CD4-positive, alpha-beta T cell treated with Interleukin-2 at 100 ng/mL for 4 hours (primary cell): Measurements from ENCODE around the gene PPARGC1A.

ENCODE experiments used
- DNase-seq: peaks from one replicate; pipeline ENCODE4 v3.0.0-alpha.2; 2020; ENCODE audit warnings: low spot score

Gene PPARGC1A, protein sequence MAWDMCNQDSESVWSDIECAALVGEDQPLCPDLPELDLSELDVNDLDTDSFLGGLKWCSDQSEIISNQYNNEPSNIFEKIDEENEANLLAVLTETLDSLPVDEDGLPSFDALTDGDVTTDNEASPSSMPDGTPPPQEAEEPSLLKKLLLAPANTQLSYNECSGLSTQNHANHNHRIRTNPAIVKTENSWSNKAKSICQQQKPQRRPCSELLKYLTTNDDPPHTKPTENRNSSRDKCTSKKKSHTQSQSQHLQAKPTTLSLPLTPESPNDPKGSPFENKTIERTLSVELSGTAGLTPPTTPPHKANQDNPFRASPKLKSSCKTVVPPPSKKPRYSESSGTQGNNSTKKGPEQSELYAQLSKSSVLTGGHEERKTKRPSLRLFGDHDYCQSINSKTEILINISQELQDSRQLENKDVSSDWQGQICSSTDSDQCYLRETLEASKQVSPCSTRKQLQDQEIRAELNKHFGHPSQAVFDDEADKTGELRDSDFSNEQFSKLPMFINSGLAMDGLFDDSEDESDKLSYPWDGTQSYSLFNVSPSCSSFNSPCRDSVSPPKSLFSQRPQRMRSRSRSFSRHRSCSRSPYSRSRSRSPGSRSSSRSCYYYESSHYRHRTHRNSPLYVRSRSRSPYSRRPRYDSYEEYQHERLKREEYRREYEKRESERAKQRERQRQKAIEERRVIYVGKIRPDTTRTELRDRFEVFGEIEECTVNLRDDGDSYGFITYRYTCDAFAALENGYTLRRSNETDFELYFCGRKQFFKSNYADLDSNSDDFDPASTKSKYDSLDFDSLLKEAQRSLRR

DNA sequence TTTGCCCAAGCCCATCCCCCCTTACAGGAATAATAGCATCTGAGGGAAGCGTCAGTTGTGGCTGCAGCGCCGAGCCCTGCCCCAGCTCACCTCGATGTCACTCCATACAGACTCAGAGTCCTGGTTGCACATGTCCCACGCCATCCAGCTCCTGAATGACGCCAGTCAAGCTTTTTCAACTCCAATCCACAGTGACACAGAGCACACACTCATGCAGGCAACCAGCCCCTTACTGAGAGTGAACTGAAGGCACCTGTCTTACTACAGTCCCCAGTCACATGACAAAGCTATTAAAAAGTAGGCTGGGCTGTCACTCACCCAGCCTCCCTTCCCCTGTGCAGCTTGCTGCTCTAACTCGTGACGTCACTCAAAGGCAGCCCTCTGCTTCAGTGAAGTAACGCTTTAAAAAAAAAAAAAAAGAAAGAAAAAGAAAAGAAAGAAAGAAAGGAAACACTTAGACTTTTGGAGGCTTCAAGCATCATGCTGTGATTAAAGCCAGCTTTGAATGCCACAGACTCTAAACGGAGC lies at the start of gene PPARGC1A:
Gene PPARGC1A, minus strand, starts transcription at position 234 of the 528 bp plus-strand sequence. Its CDS starts 90 bp downstream, at position 144.
- DNase-seq: no peak

DNA sequence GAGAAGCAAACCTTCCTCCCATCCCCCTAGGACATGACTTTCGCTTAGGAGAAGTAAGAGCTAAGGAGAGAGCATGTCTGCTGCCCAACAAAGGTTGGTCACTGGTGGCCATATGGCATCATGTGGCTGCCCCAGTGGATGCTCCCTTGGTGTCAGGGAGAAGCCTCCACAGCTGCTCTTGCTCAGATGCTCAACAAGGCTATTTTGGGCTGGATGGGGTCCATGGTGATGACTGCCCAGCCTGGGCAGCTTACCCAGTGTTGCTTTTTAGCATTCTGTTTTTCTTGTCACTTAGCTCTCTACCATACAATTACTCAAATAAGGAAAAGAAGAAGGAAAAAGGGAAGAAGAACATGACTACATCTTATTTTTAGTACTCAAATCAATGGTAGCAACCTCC lies 48.9 kb upstream of the PPARGC1A start:
- DNase-seq: no peak

DNA sequence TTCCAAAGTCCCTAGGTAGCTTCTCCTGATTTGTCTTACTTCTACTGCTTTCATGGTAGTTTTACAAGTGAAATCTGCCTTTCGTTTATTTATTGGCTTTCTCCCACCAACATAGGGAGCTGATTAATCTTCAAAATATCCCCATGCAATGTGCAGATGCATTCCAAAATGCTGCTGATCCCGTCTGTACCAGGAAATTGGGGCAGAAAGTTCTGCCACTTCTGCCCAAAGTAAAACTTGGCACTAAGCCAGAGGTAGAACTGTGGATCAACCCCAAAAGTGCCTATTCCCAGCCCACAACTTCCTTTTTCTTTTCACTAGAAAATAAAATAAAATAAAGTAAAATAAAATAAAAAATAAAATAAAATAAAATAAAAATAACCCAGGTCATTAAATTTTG lies 47.3 kb upstream of the PPARGC1A start:
- DNase-seq: no peak

DNA sequence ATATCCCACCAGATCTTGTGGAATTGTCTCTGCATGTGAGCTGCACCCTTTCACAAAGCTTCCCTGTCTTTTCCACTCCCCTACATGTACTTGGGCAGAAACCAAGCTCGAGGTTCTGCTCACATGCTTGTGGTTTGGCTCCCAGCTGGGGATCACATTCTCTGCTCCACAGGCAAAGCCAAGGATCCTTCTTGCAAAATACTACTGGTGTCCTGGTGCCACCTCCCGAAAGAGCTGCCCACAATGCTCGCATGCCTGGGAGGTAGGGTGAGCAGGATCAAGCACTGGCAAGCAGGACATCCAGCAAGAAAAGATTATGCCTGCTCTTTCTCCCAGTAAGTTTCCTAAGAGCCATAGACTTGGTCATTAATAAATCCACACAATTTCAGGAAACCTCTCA lies 45.1 kb upstream of the PPARGC1A start:
- no peak for DNase-seq

DNA sequence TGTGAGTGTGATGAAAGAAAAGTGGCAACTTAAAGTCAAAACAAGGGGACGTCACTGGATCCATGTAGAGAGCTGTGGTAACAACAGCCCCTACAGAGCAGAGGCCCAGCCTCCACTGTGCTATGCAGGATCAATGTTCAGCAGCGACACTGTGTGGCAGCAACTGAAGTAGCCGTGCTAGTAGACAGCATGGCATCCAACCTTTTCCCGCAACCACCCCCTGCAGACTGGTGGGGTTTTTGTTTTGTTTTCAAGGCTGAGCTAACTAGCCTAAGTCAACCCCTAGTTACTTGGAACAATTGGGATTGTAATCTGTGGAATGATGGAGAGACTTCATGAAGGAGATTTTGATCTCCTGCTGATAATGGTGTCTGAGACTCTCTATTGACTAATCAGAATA lies 44.4 kb upstream of the PPARGC1A start:
- DNase-seq: no peak

DNA sequence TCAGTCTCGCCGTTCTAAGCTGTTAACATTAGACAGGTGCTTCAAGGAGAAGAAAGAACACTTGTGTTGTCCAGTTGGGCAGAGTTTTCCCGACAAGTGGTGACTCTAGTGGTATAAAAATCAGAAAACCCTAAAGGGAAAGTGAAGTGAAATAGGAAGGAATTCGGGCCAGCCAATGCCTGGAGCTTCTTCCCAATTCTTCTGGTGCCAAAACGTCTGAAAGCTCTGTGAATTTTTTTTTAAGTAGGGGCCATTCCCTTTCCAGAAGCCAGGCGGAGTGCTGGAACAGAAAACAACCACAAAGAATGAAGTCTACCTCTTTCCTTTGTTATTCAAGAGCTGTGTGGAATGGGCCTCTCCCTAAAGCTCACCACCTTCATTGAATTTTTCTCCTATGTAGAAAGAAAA lies 43.1 kb upstream of the PPARGC1A start:
- no peak for DNase-seq

DNA sequence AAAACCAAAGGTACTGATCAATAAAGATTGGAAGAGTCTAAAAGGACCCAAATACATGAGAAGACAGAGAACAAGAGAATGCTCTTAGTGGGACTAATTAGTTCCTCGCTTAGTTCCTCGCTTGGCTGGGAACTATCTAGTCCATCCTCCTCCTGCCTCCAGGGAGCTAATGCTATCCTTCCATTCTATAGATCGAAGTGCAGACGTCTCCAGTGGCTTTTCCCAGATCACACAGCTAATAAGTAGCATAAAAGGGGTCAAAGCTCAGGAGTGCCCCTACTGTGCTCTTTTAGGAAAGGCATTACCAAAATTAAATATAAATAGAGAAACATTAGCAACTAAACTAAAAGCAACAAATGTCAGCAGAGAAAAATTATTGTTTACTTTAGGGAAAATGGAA lies 42.3 kb upstream of the PPARGC1A start:
- DNase-seq: no peak

DNA sequence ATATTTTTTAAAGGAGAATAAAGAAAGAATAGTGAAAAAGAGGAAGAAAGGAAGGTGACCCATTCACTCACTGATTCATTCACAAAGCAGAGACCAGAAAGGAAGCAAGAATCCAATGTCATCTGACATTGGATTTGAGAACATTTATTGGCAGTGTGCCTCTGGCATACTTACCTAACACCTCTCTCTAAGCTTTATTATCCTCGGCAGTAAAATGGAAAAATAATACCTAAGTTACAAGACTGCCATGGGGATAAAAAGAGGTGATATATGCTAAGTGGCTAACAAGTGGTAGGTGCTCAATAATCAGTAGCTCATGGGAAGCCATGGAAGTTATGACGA lies 41.6 kb upstream of the PPARGC1A start:
- DNase-seq: no peak

DNA sequence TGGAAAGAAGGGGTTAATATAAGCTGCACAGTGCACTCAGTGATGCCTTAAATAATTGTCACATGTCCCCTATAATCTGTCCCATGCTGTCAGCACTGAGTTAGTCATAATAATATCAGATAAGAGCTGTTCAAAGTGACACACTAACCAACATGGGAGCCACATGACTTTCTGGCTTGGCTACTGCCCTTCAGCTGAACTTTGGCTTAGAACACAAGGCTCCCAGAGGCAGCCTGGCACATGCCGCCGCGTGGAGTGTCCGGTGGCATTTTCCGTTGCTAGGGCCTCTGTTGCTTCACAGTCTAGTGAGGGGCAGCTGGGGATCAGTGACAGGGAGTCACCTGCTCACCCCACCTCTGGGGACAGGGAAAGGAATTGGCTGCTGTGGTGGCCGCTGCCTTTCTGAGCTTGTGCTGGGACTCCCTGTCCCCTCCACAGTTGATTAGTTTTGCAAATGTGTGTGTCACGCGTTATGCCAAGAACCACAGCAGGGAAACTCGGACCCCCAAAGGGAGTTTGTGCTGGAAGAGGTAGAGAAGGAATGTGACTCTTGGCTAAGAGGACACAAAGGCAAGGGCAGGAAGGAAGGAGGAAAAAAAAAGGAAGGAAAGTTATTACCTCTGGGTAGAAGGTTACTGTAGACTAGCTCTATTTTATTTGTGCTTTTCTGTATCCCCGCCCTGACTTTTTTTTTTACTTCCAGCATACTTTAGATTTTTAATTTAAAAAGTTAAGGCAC lies 41.1 kb upstream of the PPARGC1A start:
- DNase-seq: no peak

DNA sequence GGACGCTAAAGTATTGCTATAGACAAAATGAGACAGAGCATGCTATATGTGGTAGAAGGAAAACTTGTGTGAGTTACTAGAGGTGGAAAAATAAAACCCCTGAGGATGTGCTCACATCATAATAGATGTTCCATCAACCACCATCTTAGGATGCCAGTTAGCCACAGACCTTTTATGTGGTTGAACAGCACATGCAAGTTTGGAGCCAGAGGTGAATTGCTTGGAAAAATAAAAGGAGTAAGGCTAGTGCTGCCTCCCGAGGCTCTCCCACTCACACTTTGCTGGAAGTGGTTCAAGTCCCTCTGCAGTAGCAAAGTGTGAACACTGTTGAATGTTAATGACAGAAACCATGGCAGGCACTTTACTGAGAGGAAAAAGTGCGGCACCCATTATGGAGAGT lies 39.4 kb upstream of the PPARGC1A start:
- DNase-seq: no peak

DNA sequence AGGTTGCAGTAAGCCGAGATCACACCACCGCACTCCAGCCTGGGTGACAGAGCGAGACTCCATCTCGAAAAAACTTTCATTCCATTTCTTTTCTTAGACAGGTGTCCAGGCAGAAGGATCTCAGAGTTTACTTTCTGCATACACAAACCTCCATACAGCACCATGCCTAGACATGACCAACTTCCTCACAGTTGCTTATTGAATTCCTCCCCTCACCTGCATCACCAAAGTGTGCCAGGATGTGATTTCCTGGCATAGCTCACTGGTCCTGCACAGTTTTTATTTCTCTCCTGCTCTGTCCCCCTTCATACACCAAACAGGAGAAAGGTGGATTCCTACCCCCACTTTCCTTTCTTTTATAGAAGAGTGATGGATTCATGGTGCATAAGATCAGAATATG lies 34.7 kb upstream of the PPARGC1A start:
- no peak for DNase-seq

DNA sequence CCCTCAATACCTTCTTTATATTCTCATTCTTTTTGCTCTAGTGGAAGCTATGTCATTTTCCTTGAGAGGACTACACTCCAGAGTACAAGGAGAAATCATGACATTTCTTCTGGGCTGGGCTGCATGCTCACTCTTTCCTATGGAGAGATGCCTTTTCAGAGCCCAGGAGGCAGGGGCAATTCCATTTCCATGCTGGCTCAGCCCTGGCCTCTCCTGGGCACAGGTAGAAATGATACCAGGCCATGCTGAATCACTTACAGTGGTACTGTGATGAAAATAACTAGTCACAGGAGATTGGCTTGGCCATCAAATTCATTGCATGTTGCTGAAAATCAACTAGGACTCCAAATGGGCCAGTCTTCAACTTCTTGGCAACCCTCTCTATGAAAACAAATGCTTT lies 34.0 kb upstream of the PPARGC1A start:
- no peak for DNase-seq

DNA sequence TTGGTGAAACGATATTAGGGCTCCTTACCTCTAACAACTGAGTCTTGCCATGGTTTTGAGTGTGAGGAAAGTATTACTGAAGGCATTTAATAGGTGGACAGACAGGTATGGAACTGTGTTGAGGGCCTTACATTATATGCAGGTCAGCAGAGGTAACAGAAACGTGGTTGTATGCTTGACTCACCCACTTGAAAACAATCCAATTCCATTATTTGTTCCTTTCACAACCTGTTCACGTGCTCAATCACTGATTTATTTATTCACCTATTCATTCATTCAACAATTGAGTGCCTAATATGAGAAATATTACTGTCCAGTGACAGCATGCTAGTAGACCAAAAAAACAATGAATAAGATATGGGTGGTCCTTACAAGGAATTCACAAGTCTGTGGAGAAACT lies 33.3 kb upstream of the PPARGC1A start:
- DNase-seq: no peak

DNA sequence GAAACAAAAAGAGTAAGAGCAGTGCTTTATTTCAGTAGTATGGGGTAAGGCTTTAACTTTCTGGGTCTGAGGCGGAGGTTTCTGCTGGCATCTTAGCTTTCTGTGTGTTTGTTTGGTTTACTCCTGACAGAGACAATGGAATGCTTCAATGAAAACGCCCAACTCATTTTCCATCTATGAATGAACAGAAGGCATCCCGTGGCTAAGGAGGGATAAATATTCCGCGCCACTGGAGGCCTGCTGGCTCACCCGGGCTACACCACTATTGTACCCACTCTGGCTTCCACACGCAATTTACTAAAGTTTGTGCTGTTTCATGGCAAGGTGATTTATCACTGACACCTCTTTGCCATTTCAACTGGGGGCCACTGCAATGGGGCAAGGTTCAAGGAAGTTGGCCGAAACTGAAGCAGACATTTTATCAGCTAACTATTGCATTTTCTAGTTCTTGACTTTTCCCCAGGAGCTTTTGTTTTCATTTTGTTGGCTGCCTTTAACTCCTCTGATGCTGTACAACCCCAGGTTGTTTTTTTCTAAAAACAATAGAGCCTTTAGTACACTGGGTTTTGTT lies 32.8 kb upstream of the PPARGC1A start:
- no peak for DNase-seq

DNA sequence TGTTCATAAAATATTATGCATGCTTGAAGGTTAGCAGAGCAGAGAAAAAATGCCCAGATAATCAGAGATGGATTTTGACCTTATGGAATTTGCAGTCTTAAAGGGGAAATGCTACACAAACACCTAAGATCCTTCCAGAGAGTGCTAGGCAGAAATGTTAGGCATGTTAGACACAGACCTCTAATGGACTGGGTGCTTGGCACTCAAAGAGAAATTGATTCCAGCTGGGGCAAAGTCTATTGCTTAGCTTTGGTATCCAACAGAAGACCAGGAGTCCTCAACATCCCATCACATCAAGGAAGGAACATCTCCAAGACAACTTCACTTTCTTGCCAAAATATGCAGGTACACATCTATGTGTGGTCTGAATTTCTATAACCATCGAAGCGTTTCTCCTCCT lies 32.2 kb upstream of the PPARGC1A start:
- DNase-seq: no peak

DNA sequence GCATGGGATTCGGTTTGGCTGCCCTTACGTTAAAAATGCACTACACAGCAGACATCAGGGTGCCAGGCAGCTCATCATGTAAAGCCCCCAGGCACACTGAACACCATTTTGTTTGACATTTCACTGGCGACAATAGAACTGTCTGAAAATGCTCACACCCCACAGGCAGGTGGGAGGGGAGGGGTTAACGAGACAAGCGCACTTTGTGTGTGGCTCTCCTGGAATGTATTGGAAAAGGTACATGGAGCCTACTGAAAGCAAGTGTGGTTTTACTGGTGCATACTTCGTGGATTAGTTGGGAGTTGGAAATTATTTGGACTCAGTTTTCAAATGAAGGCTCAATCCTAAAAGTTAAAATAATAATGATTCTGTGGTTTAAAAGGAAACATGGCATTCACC lies 31.6 kb upstream of the PPARGC1A start:
- DNase-seq: no peak

DNA sequence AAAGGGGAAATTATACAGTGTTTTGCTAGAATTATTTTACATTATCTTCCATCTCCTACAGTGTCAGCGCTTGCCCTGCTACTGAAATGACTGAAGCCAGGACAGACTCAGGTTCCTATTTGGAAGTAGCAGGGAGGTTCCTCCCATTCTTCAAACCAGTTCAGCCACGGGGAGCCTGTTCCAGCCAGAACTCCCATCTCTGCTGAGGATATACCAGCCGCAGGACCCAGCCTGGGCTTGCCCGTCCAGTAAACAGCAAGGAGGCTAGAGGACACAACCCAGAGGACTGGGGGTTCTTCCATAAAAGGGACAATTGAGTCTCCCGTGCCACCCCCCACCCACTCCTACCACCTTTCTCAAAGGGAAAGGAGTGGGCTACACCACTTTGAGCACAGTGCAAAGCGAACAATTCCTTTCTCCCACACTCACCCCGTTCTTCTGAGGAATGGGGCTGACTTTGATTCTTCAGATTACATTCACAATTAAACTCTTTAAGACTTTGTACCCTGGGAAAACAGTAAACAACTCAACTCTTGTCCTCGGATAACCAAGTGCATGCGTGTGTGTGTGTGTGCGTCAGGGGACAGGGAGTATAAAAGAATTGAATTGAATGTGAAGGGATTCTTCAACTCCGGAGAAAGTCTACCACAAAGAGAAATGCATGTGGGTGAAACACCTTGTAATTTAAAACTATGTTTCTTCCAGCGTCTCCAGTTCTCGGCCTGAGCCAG lies 31.0 kb upstream of the PPARGC1A start:
- DNase-seq: no peak

DNA sequence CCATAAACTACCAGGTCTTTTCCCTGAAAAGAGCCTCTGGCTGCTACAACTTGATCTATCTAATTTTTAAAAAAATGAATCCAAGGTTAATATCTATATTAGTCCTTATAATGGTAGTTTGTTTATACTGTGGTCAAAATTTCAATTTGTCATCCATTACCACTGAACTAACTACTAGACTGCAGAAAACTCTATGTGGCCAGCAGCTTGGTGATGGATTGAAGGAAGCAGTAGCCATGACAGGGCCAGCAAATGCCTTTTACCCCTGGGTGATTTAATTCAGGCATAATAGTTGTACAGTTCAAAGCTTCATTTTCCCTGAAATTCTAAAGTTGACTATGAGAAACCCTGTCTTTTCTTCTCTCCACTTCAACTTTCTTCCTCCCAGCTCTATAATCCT lies 30.4 kb upstream of the PPARGC1A start:
- no peak for DNase-seq

DNA sequence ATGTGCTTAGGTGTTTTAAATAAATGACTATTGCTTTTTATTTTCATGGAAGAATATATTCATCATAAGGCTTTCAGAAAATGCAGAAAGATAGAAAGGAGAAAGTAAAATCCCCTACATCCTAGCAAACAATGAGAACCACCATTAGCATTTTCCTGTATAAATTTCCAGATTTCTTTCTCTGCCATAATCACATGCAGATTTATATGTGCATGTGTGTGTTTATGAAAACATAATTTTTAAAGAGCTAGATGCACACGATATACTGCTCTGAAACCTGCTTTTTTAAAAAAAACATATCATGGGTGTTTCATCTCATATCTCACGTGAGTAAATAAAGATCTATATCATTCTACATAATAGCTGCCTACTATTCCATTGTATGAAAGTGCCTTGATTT lies 26.4 kb upstream of the PPARGC1A start:
- no peak for DNase-seq

DNA sequence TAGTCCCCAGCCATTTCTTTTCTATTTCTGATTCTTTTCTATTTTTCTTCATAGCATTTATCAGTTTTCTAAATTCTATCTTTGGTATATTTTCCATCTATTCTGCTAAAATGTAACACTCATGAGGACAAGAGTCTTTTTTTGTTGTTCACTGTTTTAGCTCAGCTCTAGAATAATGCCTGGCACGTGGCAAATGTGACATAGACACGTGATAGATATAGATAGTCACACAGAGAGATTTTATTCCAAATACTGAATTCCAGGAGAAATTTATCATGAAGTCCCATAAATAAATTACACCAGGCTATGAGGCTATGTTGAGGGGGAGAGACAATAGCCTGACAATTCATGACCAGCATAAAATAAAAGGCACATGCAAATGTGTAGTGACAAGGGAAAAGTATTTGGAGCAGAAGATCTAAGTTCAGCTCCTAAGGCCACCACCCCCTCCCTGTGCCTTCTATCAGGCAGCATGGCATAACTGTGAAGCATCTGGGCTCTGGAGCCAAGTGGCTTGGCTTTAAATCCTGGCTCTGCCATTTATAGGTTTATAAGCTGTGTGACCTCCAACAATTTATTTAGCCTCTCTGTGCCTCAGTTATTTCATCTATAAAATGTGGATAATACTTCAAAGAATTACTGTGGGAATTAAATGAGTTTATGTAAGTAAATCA lies 25.7 kb upstream of the PPARGC1A start:
- DNase-seq: no peak
